GM23248 (cell line): ENCODE results near the gene FAM216B. TPM values are rescaled to one million over a fixed set of nuclear protein-coding genes. Genes with fewer than 3 reads are reported as not detected.

Experiments
- DNase-seq: peaks from one replicate; pipeline ENCODE4 v3.0.0-alpha.2; 2015
- H2AFZ ChIP-seq: fragments of 200-600 bp; sonication (generic); 2 replicates; pipeline ENCODE4 v1.6.1; 2016; ENCODE audit warnings: antibody characterized with exemption
- H3F3A ChIP-seq: fragments of 200-600 bp; sonication (generic); 2 replicates; pipeline ENCODE4 v1.6.1; 2016; ENCODE audit warnings: mild to moderate bottlenecking, antibody characterized with exemption, mixed run types; ENCODE audit not compliant: insufficient read depth
- H3K27ac ChIP-seq: fragments of 200-600 bp; sonication (generic); 2 replicates; pipeline ENCODE4 v1.5.1; 2016; ENCODE audit warnings: mild to moderate bottlenecking
- H3K27me3 ChIP-seq: fragments of 200-600 bp; sonication (generic); replicated peaks from 2 replicates; pipeline ENCODE4 v1.6.1; 2016; ENCODE audit warnings: mild to moderate bottlenecking; ENCODE audit not compliant: insufficient read depth
- H3K36me3 ChIP-seq: fragments of 200-600 bp; sonication (generic); 2 replicates; pipeline ENCODE4 v1.6.1; 2016; ENCODE audit warnings: low read depth, mild to moderate bottlenecking
- H3K4me1 ChIP-seq: fragments of 200-600 bp; sonication (generic); 2 replicates; pipeline ENCODE4 v1.6.1; 2016; ENCODE audit warnings: mild to moderate bottlenecking; ENCODE audit not compliant: insufficient read depth
- H3K4me2 ChIP-seq: fragments of 200-600 bp; sonication (generic); one replicate; pipeline ENCODE4 v1.6.1; 2016; ENCODE audit warnings: mild to moderate bottlenecking; ENCODE audit not compliant: unreplicated experiment
- H3K4me3 ChIP-seq: fragments of 200-600 bp; sonication (generic); 2 replicates; pipeline ENCODE4 v1.5.1; 2016; ENCODE audit warnings: mild to moderate bottlenecking
- H3K79me2 ChIP-seq: fragments of 200-600 bp; sonication (generic); 2 replicates; pipeline ENCODE4 v1.6.1; 2016; ENCODE audit warnings: mild to moderate bottlenecking; ENCODE audit not compliant: insufficient read depth
- H3K9ac ChIP-seq: fragments of 200-600 bp; sonication (generic); 2 replicates; pipeline ENCODE4 v1.6.1; 2016; ENCODE audit warnings: mild to moderate bottlenecking
- H3K9me2 ChIP-seq: fragments of 200-600 bp; sonication (generic); 2 replicates; pipeline ENCODE4 v1.6.1; 2016; ENCODE audit warnings: mixed run types, mild to moderate bottlenecking, moderate library complexity; ENCODE audit not compliant: insufficient read depth
- H3K9me3 ChIP-seq: fragments of 200-600 bp; sonication (generic); one replicate; pipeline ENCODE4 v1.6.1; 2017; ENCODE audit warnings: low read depth
- H4K20me1 ChIP-seq: fragments of 200-600 bp; sonication (generic); 2 replicates; pipeline ENCODE4 v1.6.0; 2016; ENCODE audit not compliant: insufficient read depth
- EZH2 ChIP-seq: fragments of 200-600 bp; sonication (generic); IDR thresholded peaks from 2 replicates; pipeline ENCODE4 v1.6.1; 2018; ENCODE audit warnings: antibody characterized with exemption, mild to moderate bottlenecking; ENCODE audit not compliant: insufficient read depth, poor library complexity, severe bottlenecking
- EZH2phosphoT487 ChIP-seq: fragments of 200-600 bp; sonication (generic); IDR thresholded peaks from 2 replicates; pipeline ENCODE4 v1.6.1; 2018; ENCODE audit warnings: antibody characterized with exemption, moderate library complexity, mild to moderate bottlenecking, low read depth; ENCODE audit not compliant: insufficient read depth
- WGBS, 2 experiments: methylation state at CpG; one replicate each; pipeline ENCODE4 v1.1.6; 2015 to 2017; ENCODE audit warnings: low lambda C conversion rate in 2 of 2, low coverage in 1 of 2; ENCODE audit errors: missing lambda C conversion rate in 2 of 2; 5-methylcytosine and 5-hydroxymethylcytosine counted together
- in situ Hi-C: fragments of 300-500 bp; cut with MboI; formaldehyde crosslinking; loops from 2 replicates; pipeline ENCODE4 v1.15.0; 2020
- polyA plus RNA-seq: library from polyadenylated mRNA; unstranded; fragments of >200 nt; fragmentation: Nextera tagmentation; extraction: Ambion mirVana; gene quantifications from 2 replicates; pipeline ENCODE4 v1.2.1, GENCODE V29; 2016
- total RNA-seq: library from RNA; depleted of rRNA; stranded (reverse); fragments of >200 nt; shearing (Covaris generic); gene quantifications from 2 replicates; pipeline ENCODE4 v1.2.3, GENCODE V29; 2014

FAM216B gene
- total and polyA plus RNA-seq, 2 experiments from 2014 or later: not detected

DNA sequence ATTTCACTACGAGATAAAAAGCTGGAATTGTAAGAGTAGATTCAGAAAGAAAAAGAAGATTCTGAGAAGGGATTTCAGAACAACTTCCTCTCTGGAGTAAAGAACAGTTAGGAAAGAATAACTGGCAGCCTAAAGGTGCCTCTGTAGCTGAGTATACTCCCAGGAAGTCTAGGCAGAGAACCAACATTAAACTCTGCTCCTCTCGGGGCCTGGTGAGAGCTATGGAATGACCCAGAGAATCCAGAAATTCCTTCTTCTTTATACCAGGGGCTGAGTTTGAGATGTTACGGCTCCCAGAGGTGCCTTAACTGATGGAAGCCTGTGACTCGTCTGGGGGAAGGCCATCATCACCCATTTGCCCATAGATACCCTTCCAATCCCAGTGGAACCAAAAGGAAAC is 39.1 kb downstream of the FAM216B start:
- peak overlapping the region; percentile 7; the same call in 1 of the 2 replicates for H3K9ac ChIP-seq
- in situ Hi-C loops: no loop called here
- peaks cover 33% of the 10 kb centered on the region for H3K4me1 ChIP-seq
- no peak overlapping the region for H3K4me3 ChIP-seq
- peak overlapping the region; percentile 57 for H2AFZ ChIP-seq
- H4K20me1 ChIP-seq: no peaks in the 10 kb centered on the region
- H3K9me3 ChIP-seq: no peaks in the 10 kb centered on the region
- peak; percentile 42 for DNase-seq
- no peaks in the 10 kb centered on the region for H3K79me2 ChIP-seq
- no peaks in the 10 kb centered on the region for H3K27me3 ChIP-seq
- H3K4me2 ChIP-seq: peak overlapping the region; percentile 52
- H3F3A ChIP-seq: peaks cover 19% of the 10 kb centered on the region
- H3K27ac ChIP-seq: peak overlapping the region; percentile 72
- H3K36me3 ChIP-seq: no peaks in the 10 kb centered on the region
- no peaks in the 10 kb centered on the region for H3K9me2 ChIP-seq
- 33% methylated on average over 4 of the region's 4 CpGs for WGBS, 2 experiments
- no peak for TF ChIP-seq EZH2phosphoT487
- TF ChIP-seq EZH2: no peak

DNA sequence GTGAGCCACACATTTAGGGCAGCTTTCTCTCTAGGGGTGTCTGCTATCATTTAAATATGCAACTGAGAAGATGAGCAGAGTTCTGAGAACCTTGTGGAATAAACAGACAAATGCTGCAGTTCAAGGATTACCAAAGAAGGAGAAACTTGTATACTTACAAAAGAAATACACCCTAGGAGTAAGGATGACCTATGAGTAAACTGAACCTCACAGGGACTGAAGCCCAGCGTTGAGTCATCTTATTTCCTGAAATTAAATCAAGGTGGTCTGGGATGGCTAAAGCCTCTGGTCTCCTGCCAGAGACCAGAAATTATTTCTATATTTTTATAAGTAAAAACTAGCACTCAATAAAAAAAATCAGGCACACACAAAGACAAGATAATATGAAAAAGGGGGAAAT is 40.1 kb downstream of the FAM216B start:
- H4K20me1 ChIP-seq: no peaks in the 10 kb centered on the region
- no peaks in the 10 kb centered on the region for H3K79me2 ChIP-seq
- peak; percentile 87 for DNase-seq
- TF ChIP-seq EZH2 (no peak), EZH2phosphoT487 (no peak)
- H3F3A ChIP-seq: peaks cover 19% of the 10 kb centered on the region
- H3K27ac ChIP-seq: peak overlapping the region; percentile 72
- H3K9ac ChIP-seq: 0 out of 2 replicates have a peak overlapping the region, but pooled peaks have one; percentile 22
- WGBS, 2 experiments: 0% methylated on average over 1 of the region's 1 CpG
- peaks cover 27% of the 10 kb centered on the region for H3K4me1 ChIP-seq
- no peaks in the 10 kb centered on the region for H3K9me2 ChIP-seq
- peak overlapping the region; percentile 52 for H3K4me2 ChIP-seq
- H2AFZ ChIP-seq: no peak overlapping the region
- no peaks in the 10 kb centered on the region for H3K9me3 ChIP-seq
- no peaks in the 10 kb centered on the region for H3K27me3 ChIP-seq
- H3K4me3 ChIP-seq: no peak overlapping the region
- no peaks in the 10 kb centered on the region for H3K36me3 ChIP-seq
- in situ Hi-C loops: no loop called here

DNA sequence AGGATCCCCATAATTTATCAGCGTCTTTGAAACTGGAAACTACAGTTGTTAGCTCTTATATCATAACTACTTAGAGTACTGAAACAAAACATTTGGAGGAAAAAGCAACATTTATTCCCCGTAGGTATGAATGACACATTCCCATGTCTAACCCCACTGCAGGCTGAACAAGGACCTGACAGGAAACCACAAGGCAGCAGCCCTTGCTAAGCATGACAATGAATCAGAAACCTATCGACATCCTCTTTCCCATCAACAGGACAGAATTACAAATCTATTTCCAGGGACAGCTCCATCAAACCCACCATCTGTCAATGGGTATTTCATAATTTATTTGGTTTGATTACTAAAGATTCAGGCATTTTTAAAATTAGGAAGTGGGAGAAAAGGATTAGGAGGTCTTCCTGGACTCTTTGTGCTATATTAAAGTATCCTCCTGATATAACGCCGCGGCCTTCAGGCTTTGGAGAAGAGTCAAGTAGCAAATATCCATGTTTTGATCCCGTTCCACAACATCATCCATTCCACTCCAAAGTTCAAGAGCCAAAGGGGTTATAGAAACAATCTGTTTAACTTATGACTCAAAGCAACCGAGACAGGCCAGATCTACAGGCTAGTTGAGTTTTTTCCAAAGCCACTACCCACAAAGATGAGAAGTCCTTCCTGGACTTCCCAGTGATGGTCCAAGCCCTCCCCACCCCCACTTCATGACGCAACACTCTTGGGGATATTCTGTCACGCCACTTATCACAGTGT is 51.1 kb downstream of the FAM216B start:
- peak overlapping the region; percentile 64 for H3K4me2 ChIP-seq
- WGBS, 2 experiments: 7 to 8% methylated on average over 10 of the region's 10 CpGs
- no peak overlapping the region for H2AFZ ChIP-seq
- H3K9ac ChIP-seq: peak overlapping the region; percentile 50
- peaks cover 35% of the 10 kb centered on the region for H3F3A ChIP-seq
- no peaks in the 10 kb centered on the region for H3K9me2 ChIP-seq
- H3K36me3 ChIP-seq: no peaks in the 10 kb centered on the region
- in situ Hi-C loops: no loop called here
- H3K4me1 ChIP-seq: peaks cover 31% of the 10 kb centered on the region
- H3K4me3 ChIP-seq: peak overlapping the region; percentile 44; the same call in 1 of the 2 replicates
- no peaks in the 10 kb centered on the region for H3K79me2 ChIP-seq
- TF ChIP-seq EZH2 (no peak), EZH2phosphoT487 (no peak)
- H3K27ac ChIP-seq: peak overlapping the region; percentile 86
- no peaks in the 10 kb centered on the region for H3K27me3 ChIP-seq
- no peaks in the 10 kb centered on the region for H4K20me1 ChIP-seq
- H3K9me3 ChIP-seq: no peaks in the 10 kb centered on the region
- peak; percentile 94 for DNase-seq

DNA sequence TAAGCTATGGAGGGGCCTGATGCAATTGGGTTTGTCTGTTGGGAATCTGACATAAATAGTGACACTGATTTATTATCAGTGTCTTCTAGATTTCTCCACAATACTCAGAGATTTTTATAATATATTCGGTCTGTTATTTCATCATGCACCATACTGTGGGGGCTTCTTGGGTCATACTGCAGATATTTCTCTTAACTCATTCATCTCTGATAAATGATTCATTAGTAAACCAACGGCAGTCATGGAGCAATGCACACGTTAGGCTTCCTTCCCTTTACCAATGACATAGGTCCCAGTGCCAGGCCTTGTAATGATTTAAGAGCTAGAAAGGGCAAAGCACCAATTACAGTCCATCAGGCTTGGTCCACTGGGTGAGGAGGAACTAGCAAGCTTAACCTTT is 53.6 kb downstream of the FAM216B start:
- Histone ChIP-seq H3F3A (peaks cover 36% of the 10 kb centered on the region), H4K20me1 (no peaks in the 10 kb centered on the region), H3K36me3 (no peaks in the 10 kb centered on the region), H3K4me1 (peaks cover 36% of the 10 kb centered on the region), H2AFZ (no peak overlapping the region), H3K27me3 (no peaks in the 10 kb centered on the region), H3K4me2 (no peak overlapping the region), H3K79me2 (no peaks in the 10 kb centered on the region), H3K9me3 (no peaks in the 10 kb centered on the region), H3K9me2 (no peaks in the 10 kb centered on the region), H3K9ac (no peak overlapping the region), H3K27ac (no peak overlapping the region), H3K4me3 (no peak overlapping the region)
- 84 to 85% methylated on average over 3 of the region's 3 CpGs for WGBS, 2 experiments
- in situ Hi-C loops: no loop called here
- DNase-seq: no peak
- no peak for TF ChIP-seq EZH2phosphoT487
- no peak for TF ChIP-seq EZH2
